ENCODE measurements around the gene SCARF1. TPM values are rescaled to one million over a fixed set of nuclear protein-coding genes. Genes with fewer than 3 reads are reported as not detected.
A peak's percentile ranks its signal among the peaks of the same experiment; 100 is the strongest.

Gene SCARF1
- polyA plus RNA-seq, 1 donor from 2014 or later = 3.0 TPM

DNA sequence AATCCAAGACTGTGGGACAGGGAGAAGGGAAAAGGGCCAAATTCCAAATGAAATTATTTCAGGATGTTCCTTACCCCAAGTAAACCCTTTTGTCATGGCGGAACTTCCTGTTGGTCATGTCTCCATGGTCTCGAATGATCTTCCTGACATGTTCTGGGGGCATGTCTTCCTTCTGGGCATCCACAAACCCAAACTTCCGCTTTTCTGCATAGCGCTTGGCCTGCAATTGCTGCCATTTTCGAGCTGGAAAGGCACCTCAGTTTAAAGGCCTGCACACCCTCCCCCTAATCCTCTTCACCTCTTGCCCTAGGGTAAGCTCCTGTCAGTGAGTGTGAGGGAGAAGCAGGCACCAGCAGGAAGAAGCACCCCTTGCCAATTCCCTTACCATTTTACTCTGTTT lies 37.9 kb upstream of the SCARF1 start:
- Histone ChIP-seq H3K79me2 (replicated peaks; ENCODE audit: insufficient read depth, low read length) (peaks cover 40% of the 10 kb centered on the region), H4K20me1 (ENCODE audit: insufficient read depth) (peaks cover 5% of the 10 kb centered on the region), H3K4me3 (ENCODE audit: low read length) (peak overlapping the region; percentile 89), H3K9me3 (ENCODE audit: low read length) (no peaks in the 10 kb centered on the region), H3K27me3 (ENCODE audit: insufficient read depth, low read depth, low read length) (no peaks in the 10 kb centered on the region), H3K4me2 (ENCODE audit: low read length) (peak overlapping the region; percentile 86), H3K36me3 (ENCODE audit: insufficient read depth, low read length) (peaks cover 18% of the 10 kb centered on the region), H2AFZ (ENCODE audit: low read depth, low read length) (no peak overlapping the region), H3K9me2 (ENCODE audit: insufficient read depth, low read length) (no peaks in the 10 kb centered on the region), H3K9ac (ENCODE audit: low read length) (peak overlapping the region; percentile 98), H3K27ac (ENCODE audit: low read length) (peak overlapping the region; percentile 97), H3F3A (ENCODE audit: insufficient read depth, low read length, poor library complexity, severe bottlenecking) (no peaks in the 10 kb centered on the region)
- TF ChIP-seq EZH2 (IDR thresholded peaks at IDR 0.05; ENCODE audit: borderline replicate concordance, insufficient read depth, low read length, poor library complexity, severe bottlenecking) = no peak
- no peak for TF ChIP-seq POLR2AphosphoS5 (IDR thresholded peaks at IDR 0.05)

- Histone ChIP-seq H3K27ac (ENCODE audit: low read length) (no peak overlapping the region), H3F3A (ENCODE audit: insufficient read depth, low read length, poor library complexity, severe bottlenecking) (no peaks in the 10 kb centered on the region), H4K20me1 (ENCODE audit: insufficient read depth) (peaks cover 5% of the 10 kb centered on the region), H3K4me2 (ENCODE audit: low read length) (no peak overlapping the region), H3K27me3 (ENCODE audit: insufficient read depth, low read depth, low read length) (no peaks in the 10 kb centered on the region), H3K36me3 (ENCODE audit: insufficient read depth, low read length) (peaks cover 25% of the 10 kb centered on the region), H3K79me2 (replicated peaks; ENCODE audit: insufficient read depth, low read length) (peaks cover 16% of the 10 kb centered on the region), H2AFZ (ENCODE audit: low read depth, low read length) (no peak overlapping the region), H3K9me2 (ENCODE audit: insufficient read depth, low read length) (no peaks in the 10 kb centered on the region), H3K4me3 (ENCODE audit: low read length) (no peak overlapping the region), H3K9ac (ENCODE audit: low read length) (no peak overlapping the region), H3K9me3 (ENCODE audit: low read length) (no peaks in the 10 kb centered on the region)
- TF ChIP-seq MXI1 (conservative IDR thresholded peaks at IDR 0.05; ENCODE audit: poor library complexity, severe bottlenecking) (no peak), RAD21 (conservative IDR thresholded peaks at IDR 0.05) (no peak), CTCF (IDR thresholded peaks at IDR 0.05; ENCODE audit: poor library complexity, severe bottlenecking) (no peak), EP300 (conservative IDR thresholded peaks at IDR 0.05; ENCODE audit: poor library complexity, severe bottlenecking) (no peak), POLR2AphosphoS5 (IDR thresholded peaks at IDR 0.05) (no peak), EZH2 (IDR thresholded peaks at IDR 0.05; ENCODE audit: borderline replicate concordance, insufficient read depth, low read length, poor library complexity, severe bottlenecking) (no peak), TAF1 (IDR thresholded peaks at IDR 0.05; ENCODE audit: low read depth) (no peak), SMC3 (conservative IDR thresholded peaks at IDR 0.05; ENCODE audit: poor library complexity) (no peak)
- TF ChIP-seq, protein P1, sequence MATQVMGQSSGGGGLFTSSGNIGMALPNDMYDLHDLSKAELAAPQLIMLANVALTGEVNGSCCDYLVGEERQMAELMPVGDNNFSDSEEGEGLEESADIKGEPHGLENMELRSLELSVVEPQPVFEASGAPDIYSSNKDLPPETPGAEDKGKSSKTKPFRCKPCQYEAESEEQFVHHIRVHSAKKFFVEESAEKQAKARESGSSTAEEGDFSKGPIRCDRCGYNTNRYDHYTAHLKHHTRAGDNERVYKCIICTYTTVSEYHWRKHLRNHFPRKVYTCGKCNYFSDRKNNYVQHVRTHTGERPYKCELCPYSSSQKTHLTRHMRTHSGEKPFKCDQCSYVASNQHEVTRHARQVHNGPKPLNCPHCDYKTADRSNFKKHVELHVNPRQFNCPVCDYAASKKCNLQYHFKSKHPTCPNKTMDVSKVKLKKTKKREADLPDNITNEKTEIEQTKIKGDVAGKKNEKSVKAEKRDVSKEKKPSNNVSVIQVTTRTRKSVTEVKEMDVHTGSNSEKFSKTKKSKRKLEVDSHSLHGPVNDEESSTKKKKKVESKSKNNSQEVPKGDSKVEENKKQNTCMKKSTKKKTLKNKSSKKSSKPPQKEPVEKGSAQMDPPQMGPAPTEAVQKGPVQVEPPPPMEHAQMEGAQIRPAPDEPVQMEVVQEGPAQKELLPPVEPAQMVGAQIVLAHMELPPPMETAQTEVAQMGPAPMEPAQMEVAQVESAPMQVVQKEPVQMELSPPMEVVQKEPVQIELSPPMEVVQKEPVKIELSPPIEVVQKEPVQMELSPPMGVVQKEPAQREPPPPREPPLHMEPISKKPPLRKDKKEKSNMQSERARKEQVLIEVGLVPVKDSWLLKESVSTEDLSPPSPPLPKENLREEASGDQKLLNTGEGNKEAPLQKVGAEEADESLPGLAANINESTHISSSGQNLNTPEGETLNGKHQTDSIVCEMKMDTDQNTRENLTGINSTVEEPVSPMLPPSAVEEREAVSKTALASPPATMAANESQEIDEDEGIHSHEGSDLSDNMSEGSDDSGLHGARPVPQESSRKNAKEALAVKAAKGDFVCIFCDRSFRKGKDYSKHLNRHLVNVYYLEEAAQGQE (IDR thresholded peaks at IDR 0.05; ENCODE audit: borderline replicate concordance) = no peak
These were observed 30.9 kb upstream of the SCARF1 start for GRCh38 chr17:1676401-1676800.

All from neural cell (in vitro differentiated cells).